Vagina (tissue), 2 donors: ENCODE data around the gene NEURL3. TPM values are rescaled to one million over a fixed set of nuclear protein-coding genes. Genes with fewer than 3 reads are reported as not detected.

Source experiments
- DNase-seq, 2 donors: peaks; one replicate each; pipeline ENCODE4 v3.0.0-alpha.2; 2017; ENCODE audit errors: extremely low spot score in 2 of 2
- H3K27ac ChIP-seq: fragments of 200-600 bp; sonication (generic); one replicate; pipeline ENCODE4 v1.5.1; 2019
- H3K27me3 ChIP-seq: fragments of 200-600 bp; sonication (generic); one replicate; pipeline ENCODE4 v1.5.1; 2019
- H3K36me3 ChIP-seq, 2 donors: fragments of 200-600 bp; sonication (generic); one replicate each; pipeline ENCODE4 v1.5.1; 2017 to 2019
- H3K4me1 ChIP-seq: fragments of 200-600 bp; sonication (generic); one replicate; pipeline ENCODE4 v1.5.1; 2019
- H3K4me3 ChIP-seq, 2 donors: fragments of 200-600 bp; sonication (generic); 1 replicate in 1 of 2; 2 replicates in 1 of 2; pipeline ENCODE4 v1.5.1; 2016 to 2019
- H3K9me3 ChIP-seq: fragments of 200-600 bp; sonication (generic); one replicate; pipeline ENCODE4 v1.5.1; 2019
- POLR2A ChIP-seq, 2 donors: fragments of 450-650 bp; IDR thresholded peaks; one replicate each; pipeline ENCODE4 v1.6.1; 2017; ENCODE audit warnings: antibody characterized with exemption in 2 of 2, mild to moderate bottlenecking in 2 of 2, moderate library complexity in 2 of 2
- POLR2AphosphoS5 ChIP-seq, 2 donors: sonication (generic); formaldehyde crosslinking; IDR thresholded peaks; one replicate each; pipeline ENCODE4 v1.9.0; 2017; ENCODE audit warnings: antibody characterized with exemption in 2 of 2, mild to moderate bottlenecking in 2 of 2, low read depth in 1 of 2; ENCODE audit not compliant: insufficient read depth in 1 of 2
- intact Hi-C: fragments of 100-400 bp; cut with DNase I; formaldehyde crosslinking; loops from one replicate; pipeline ENCODE4 v1.15.1; 2023
- total RNA-seq: library from RNA; depleted of rRNA; stranded (reverse); fragments of >200 nt; gene quantifications from one replicate; pipeline ENCODE4 v1.2.3, GENCODE V29; 2016
- TF ChIP-seq, protein P1 (sequence below), 3 experiments: fragments of 450-650 bp in 2 of 3; fragments of 200-600 bp in 1 of 3; sonication (generic) in 1 of 3; IDR thresholded peaks; one replicate each; pipeline ENCODE4 v1.5.1; 2017 to 2019; ENCODE audit warnings: antibody characterized with exemption in 3 of 3, mild to moderate bottlenecking in 2 of 3, moderate library complexity in 2 of 3

The NEURL3 gene
- total RNA-seq, 1 donor from 2014 or later = 2.5 TPM

DNA sequence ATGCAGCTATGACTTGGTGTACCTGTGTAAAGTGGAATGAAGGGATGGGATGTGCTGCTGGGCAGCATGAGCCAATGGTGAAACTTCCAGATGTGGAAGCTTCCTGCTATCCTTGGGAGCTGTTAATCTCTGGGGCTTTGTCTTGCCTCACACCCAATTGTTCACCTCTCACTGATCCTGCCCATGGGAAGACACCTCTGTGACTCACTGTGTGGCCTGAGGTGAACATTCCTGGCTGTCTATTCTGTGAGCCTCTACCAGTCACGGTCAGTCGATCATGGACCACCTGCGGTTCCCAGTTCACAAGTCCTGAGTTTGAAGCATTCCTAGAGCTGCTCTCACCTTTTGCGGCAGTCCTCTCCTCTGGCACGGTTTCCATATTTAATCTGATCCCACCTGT is 12.1 kb downstream of the NEURL3 start:
- TF ChIP-seq POLR2AphosphoS5 (IDR thresholded peaks at IDR 0.05; ENCODE audit: insufficient read depth in 1 of 2, low read depth in 1 of 2) (no peak), POLR2A (IDR thresholded peaks at IDR 0.05) (no peak)
- TF ChIP-seq, protein P1, sequence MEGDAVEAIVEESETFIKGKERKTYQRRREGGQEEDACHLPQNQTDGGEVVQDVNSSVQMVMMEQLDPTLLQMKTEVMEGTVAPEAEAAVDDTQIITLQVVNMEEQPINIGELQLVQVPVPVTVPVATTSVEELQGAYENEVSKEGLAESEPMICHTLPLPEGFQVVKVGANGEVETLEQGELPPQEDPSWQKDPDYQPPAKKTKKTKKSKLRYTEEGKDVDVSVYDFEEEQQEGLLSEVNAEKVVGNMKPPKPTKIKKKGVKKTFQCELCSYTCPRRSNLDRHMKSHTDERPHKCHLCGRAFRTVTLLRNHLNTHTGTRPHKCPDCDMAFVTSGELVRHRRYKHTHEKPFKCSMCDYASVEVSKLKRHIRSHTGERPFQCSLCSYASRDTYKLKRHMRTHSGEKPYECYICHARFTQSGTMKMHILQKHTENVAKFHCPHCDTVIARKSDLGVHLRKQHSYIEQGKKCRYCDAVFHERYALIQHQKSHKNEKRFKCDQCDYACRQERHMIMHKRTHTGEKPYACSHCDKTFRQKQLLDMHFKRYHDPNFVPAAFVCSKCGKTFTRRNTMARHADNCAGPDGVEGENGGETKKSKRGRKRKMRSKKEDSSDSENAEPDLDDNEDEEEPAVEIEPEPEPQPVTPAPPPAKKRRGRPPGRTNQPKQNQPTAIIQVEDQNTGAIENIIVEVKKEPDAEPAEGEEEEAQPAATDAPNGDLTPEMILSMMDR (IDR thresholded peaks at IDR 0.05) = no peak
- DNase-seq = no peak
- intact Hi-C loops = no loop called here

DNA sequence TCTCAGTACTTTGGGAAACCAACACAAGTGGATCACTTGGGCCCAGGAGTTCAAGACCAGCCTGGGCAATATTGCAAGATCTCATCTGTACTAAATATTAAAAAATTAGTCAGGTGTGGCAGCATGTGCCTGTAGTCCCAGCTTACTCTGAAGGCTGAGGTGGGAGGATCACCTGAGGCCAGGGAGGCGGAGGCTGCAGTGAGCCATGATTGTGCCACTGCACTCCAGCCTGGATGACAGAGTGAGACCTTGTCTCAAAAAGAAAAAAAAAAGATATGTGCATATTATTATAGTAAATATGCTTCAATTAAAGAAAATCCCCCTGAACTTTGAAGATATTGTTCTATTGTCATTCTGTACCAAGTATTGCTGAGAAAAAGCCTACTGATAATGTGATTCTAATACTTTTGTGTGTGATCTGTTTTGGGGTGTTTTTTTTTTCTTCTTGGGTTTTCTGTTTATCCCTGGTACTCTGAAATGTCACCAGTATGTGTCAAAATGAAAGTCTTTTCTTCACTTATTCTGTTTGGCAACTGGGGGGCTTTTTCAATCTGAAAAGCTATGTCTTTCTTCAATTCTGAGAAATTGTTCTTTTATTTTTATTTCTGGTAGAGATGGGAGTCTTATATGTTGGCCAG is 13.2 kb downstream of the NEURL3 start:
- H3K9me3 ChIP-seq = no peaks in the 10 kb centered on the region
- H3K4me1 ChIP-seq = no peaks in the 10 kb centered on the region
- no peaks in the 10 kb centered on the region for H3K36me3 ChIP-seq
- intact Hi-C loops = no loop called here
- no peak overlapping the region for H3K4me3 ChIP-seq
- DNase-seq = no peak
- no peak for TF ChIP-seq POLR2AphosphoS5 (IDR thresholded peaks at IDR 0.05; ENCODE audit: insufficient read depth in 1 of 2, low read depth in 1 of 2)
- TF ChIP-seq, protein P1 (IDR thresholded peaks at IDR 0.05) = no peak
- H3K27ac ChIP-seq = no peak overlapping the region
- H3K27me3 ChIP-seq = no peaks in the 10 kb centered on the region

More for the DNA sequence above, 12.1 kb downstream of the NEURL3 start:
- Histone ChIP-seq H3K36me3 (no peaks in the 10 kb centered on the region), H3K27me3 (no peaks in the 10 kb centered on the region), H3K9me3 (no peaks in the 10 kb centered on the region), H3K4me1 (no peaks in the 10 kb centered on the region), H3K27ac (no peak overlapping the region), H3K4me3 (no peak overlapping the region)

DNA sequence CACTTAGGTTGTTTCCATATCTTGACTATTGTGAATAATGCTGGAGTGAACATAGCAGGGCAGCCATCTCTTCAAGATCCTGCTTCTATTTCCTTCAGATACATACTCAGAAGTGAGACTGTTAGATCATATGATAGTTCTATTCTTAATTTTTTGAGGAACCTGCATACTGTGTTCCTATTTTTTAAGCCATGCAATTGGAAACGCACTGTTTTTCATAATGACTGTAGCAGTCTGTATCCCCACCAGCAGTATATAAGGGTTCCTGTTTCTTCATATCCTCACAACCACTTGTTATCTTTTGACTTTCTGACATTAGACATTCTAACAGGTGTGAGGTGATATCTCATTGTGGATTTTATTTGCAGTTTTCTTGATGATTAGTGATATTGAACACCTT is 15.5 kb downstream of the NEURL3 start:
- Histone ChIP-seq H3K4me1 (peaks cover 8% of the 10 kb centered on the region), H3K36me3 (no peaks in the 10 kb centered on the region), H3K4me3 (no peak overlapping the region), H3K27ac (no peak overlapping the region), H3K9me3 (no peaks in the 10 kb centered on the region), H3K27me3 (no peaks in the 10 kb centered on the region)
- no peak for TF ChIP-seq POLR2A (IDR thresholded peaks at IDR 0.05)
- TF ChIP-seq POLR2AphosphoS5 (IDR thresholded peaks at IDR 0.05; ENCODE audit: insufficient read depth in 1 of 2, low read depth in 1 of 2) = no peak
- TF ChIP-seq, protein P1 (IDR thresholded peaks at IDR 0.05) = no peak
- intact Hi-C loops = no loop called here
- DNase-seq = no peak

DNA sequence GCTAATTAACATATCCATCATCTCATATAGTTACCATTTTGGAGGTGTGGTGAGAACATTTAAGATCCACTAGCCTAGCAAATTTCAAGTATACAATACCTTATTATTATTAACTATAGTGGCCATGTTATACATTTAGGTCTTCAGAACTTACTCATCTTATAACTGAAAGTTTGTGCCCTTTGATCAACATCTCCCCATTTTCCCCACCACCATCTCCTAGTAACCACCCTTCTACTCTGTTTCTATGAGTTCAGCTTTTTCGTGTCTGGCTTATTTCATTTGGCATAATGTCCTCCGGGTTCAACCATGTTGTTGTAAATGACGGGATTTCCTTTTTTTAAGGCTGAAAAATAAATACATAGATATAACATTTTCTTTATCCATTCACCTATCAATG is 15.9 kb downstream of the NEURL3 start:
- DNase-seq = no peak
- H3K27me3 ChIP-seq = no peaks in the 10 kb centered on the region
- no peaks in the 10 kb centered on the region for H3K36me3 ChIP-seq
- H3K27ac ChIP-seq = no peak overlapping the region
- H3K4me3 ChIP-seq = no peak overlapping the region
- H3K4me1 ChIP-seq = peaks cover 8% of the 10 kb centered on the region
- H3K9me3 ChIP-seq = no peaks in the 10 kb centered on the region
- intact Hi-C loops = no loop called here
- TF ChIP-seq POLR2AphosphoS5 (IDR thresholded peaks at IDR 0.05; ENCODE audit: insufficient read depth in 1 of 2, low read depth in 1 of 2) = no peak
- TF ChIP-seq, protein P1 (IDR thresholded peaks at IDR 0.05) = no peak
- TF ChIP-seq POLR2A (IDR thresholded peaks at IDR 0.05) = no peak

DNA sequence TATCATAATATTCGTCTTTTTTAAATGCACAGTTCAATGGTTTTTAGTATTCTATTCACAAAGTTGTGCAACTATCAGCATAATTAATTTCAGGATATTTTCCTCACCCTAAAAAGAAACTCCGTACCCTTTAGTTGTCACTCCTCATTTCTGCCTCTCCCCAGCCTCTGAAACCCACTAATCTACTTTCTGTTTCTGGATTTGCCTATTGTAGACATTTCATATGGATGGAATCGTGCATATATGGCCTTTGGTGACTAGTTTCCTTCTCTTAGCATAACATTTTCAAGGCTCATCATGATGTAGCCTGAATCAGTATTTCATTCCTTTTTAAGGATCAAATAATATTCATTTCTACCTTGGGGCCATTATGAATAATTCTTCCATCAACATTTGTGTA is 18.5 kb downstream of the NEURL3 start:
- Histone ChIP-seq H3K27me3 (no peaks in the 10 kb centered on the region), H3K4me1 (peaks cover 8% of the 10 kb centered on the region), H3K36me3 (no peaks in the 10 kb centered on the region), H3K9me3 (no peaks in the 10 kb centered on the region), H3K27ac (peak overlapping the region; percentile 82), H3K4me3 (peak overlapping the region in 1 of 2 donors; percentile 43)
- DNase-seq = no peak
- no peak for TF ChIP-seq POLR2A (IDR thresholded peaks at IDR 0.05)
- TF ChIP-seq, protein P1 (IDR thresholded peaks at IDR 0.05) = no peak
- no peak for TF ChIP-seq POLR2AphosphoS5 (IDR thresholded peaks at IDR 0.05; ENCODE audit: insufficient read depth in 1 of 2, low read depth in 1 of 2)
- intact Hi-C loops = no loop called here
